Keratinocyte (primary cell): Measurements from ENCODE around the gene GTF2H4. TPM values are rescaled to one million over a fixed set of nuclear protein-coding genes. Genes with fewer than 3 reads are reported as not detected.
"Not testable (repeated sequence)": the region's sequence is repeated elsewhere in the genome, so short reads cannot be mapped to it uniquely, and the experiment has no call there.

Experiments
- DNase-seq: peaks from one replicate; pipeline ENCODE4 v3.0.0-alpha.2; 2011; ENCODE audit warnings: low read depth, missing footprints, low spot score
- FAIRE-seq: peaks from 2 replicates; lab custom pipeline; 2011; peaks lifted over from hg19 to GRCh38; lab: Jason Lieb, UNC
- H2AFZ ChIP-seq: 2 replicates; pipeline ENCODE4 v1.6.0; 2012; ENCODE audit warnings: low read length, control low read depth, inconsistent platforms; ENCODE audit not compliant: control insufficient read depth
- H3K27ac ChIP-seq: 2 replicates; pipeline ENCODE4 v1.5.1; 2011; ENCODE audit warnings: low read length; ENCODE audit not compliant: control insufficient read depth, insufficient read depth
- H3K27me3 ChIP-seq: 3 replicates; pipeline ENCODE4 v1.6.0; 2011; ENCODE audit warnings: low read length; ENCODE audit not compliant: control insufficient read depth, insufficient read depth; ENCODE audit errors: extremely low read depth
- H3K36me3 ChIP-seq, 2 experiments: 2 replicates in 1 of 2; 3 replicates in 1 of 2; pipeline ENCODE4 v1.5.1; 2011; ENCODE audit warnings: low read length in 2 of 2, mild to moderate bottlenecking in 1 of 2; ENCODE audit not compliant: control insufficient read depth in 2 of 2, insufficient read depth in 2 of 2; ENCODE audit errors: extremely low read depth in 1 of 2
- H3K4me1 ChIP-seq: 3 replicates; pipeline ENCODE4 v1.5.1; 2011; ENCODE audit warnings: low read length; ENCODE audit not compliant: control insufficient read depth, insufficient read depth; ENCODE audit errors: extremely low read depth
- H3K4me2 ChIP-seq: 3 replicates; pipeline ENCODE4 v1.6.0; 2011; ENCODE audit warnings: low read depth, low read length; ENCODE audit not compliant: control insufficient read depth, insufficient read depth; ENCODE audit errors: extremely low read depth
- H3K4me3 ChIP-seq, 3 experiments: fragments of 200-600 bp in 1 of 3; sonication (generic) in 1 of 3; 2 replicates in 2 of 3; 3 replicates in 1 of 3; pipeline ENCODE4 v1.5.1; 2011 to 2016; ENCODE audit warnings: low read length in 3 of 3, mild to moderate bottlenecking in 3 of 3, control low read depth in 2 of 3, inconsistent platforms in 1 of 3, low read depth in 1 of 3, mixed read lengths in 1 of 3, mixed run types in 1 of 3, moderate library complexity in 1 of 3; ENCODE audit not compliant: control insufficient read depth in 2 of 3, insufficient read depth in 2 of 3; ENCODE audit errors: extremely low read depth in 1 of 3
- H3K79me2 ChIP-seq: 2 replicates; pipeline ENCODE4 v1.6.0; 2012; ENCODE audit warnings: low read length; ENCODE audit not compliant: control insufficient read depth, insufficient read depth
- H3K9ac ChIP-seq: 3 replicates; pipeline ENCODE4 v1.6.0; 2011; ENCODE audit warnings: low read length; ENCODE audit not compliant: control insufficient read depth, insufficient read depth; ENCODE audit errors: extremely low read depth
- H3K9me1 ChIP-seq: 3 replicates; pipeline ENCODE4 v1.6.0; 2011; ENCODE audit warnings: low read length; ENCODE audit not compliant: control insufficient read depth, insufficient read depth; ENCODE audit errors: extremely low read depth
- H3K9me3 ChIP-seq: 2 replicates; pipeline ENCODE4 v1.5.1; 2012; ENCODE audit warnings: low read depth, low read length; ENCODE audit not compliant: control insufficient read depth
- H4K20me1 ChIP-seq: 3 replicates; pipeline ENCODE4 v1.6.0; 2011; ENCODE audit warnings: low read length; ENCODE audit not compliant: control insufficient read depth, insufficient read depth; ENCODE audit errors: extremely low read depth
- CTCF ChIP-seq, 3 experiments: IDR thresholded peaks in 1 of 3; conservative IDR thresholded peaks in 1 of 3; optimal IDR thresholded peaks in 1 of 3; 2 replicates in 2 of 3; 3 replicates in 1 of 3; pipeline versions ENCODE3 to v1.5.1; 2011; ENCODE audit warnings: low read length in 3 of 3, mild to moderate bottlenecking in 3 of 3, moderate library complexity in 2 of 3, control low read depth in 1 of 3, inconsistent platforms in 1 of 3; ENCODE audit not compliant: insufficient read depth in 2 of 3; ENCODE audit errors: extremely low read depth in 1 of 3
- EZH2 ChIP-seq: IDR thresholded peaks from one replicate; pipeline ENCODE4 v1.6.1; 2012; ENCODE audit warnings: inconsistent platforms, mild to moderate bottlenecking, low read length, moderate library complexity
- dilution Hi-C: fragments of 300-500 bp; cut with MboI; formaldehyde crosslinking; loops from one replicate; pipeline ENCODE4 v1.7.0; 2020; ENCODE audit warnings: low sequenced_read_pairs; ENCODE audit not compliant: extremely low pct_ligation_motif_present
- polyA plus RNA-seq, 5 experiments: library from polyadenylated mRNA; depleted of rRNA in 3 of 5; stranded (reverse) in 3 of 5; stranded (forward) in 1 of 5; unstranded in 1 of 5; fragments of >200 nt; gene quantifications; 1 replicate in 1 of 5; 2 replicates in 3 of 5; 3 replicates in 1 of 5; pipeline versions ENCODE4 v1.2.1 to v1.2.3, GENCODE V29; 2011 to 2012; ENCODE audit warnings: missing spikeins in 2 of 5, low read depth in 1 of 5, low replicate concordance in 1 of 5

The GTF2H4 gene
- polyA plus RNA-seq, 1 donor (not counting 4 experiments of a cell fraction or from before 2014, with no cell fraction given): 38.7 TPM

- Histone ChIP-seq H3K27ac (peak overlapping the region; percentile 13), H4K20me1 (no peaks in the 10 kb centered on the region), H3K4me2 (peak overlapping the region; percentile 50), H3K9ac (no peak overlapping the region), H3K9me1 (no peaks in the 10 kb centered on the region), H3K4me3 (no peak overlapping the region), H3K36me3 (peaks cover 24 to 27% of the 10 kb centered on the region in 2 experiments), H3K79me2 (no peaks in the 10 kb centered on the region), H3K9me3 (no peaks in the 10 kb centered on the region), H3K4me1 (peaks cover 9% of the 10 kb centered on the region), H2AFZ (no peak overlapping the region), H3K27me3 (no peaks in the 10 kb centered on the region)
- FAIRE-seq (no peak), DNase-seq (no peak)
- dilution Hi-C loops: no loop called here
- TF ChIP-seq EZH2 (no peak), CTCF (optimal IDR thresholded peaks at IDR 0.05 in 1 of 3, IDR thresholded peaks at IDR 0.05 in 1 of 3, conservative IDR thresholded peaks at IDR 0.05 in 1 of 3; ENCODE audit: extremely low read depth in 1 of 3, insufficient read depth in 2 of 3, low read length in 3 of 3) (no peak)
These were observed 5.3 kb upstream of the GTF2H4 start for GRCh38 chr6:30902709-30903108.

GRCh38 chr6:30903236-30903635, 4.8 kb upstream of the GTF2H4 start:
- no peaks in the 10 kb centered on the region for H3K9me1 ChIP-seq
- no peaks in the 10 kb centered on the region for H3K27me3 ChIP-seq
- no peak overlapping the region for H3K4me2 ChIP-seq
- H3K9me3 ChIP-seq: no peaks in the 10 kb centered on the region
- H4K20me1 ChIP-seq: no peaks in the 10 kb centered on the region
- peaks cover 19 to 23% of the 10 kb centered on the region in 2 experiments for H3K36me3 ChIP-seq
- H3K9ac ChIP-seq: no peak overlapping the region
- FAIRE-seq (no peak), DNase-seq (no peak)
- peaks cover 9% of the 10 kb centered on the region for H3K4me1 ChIP-seq
- H3K27ac ChIP-seq: no peak overlapping the region
- TF ChIP-seq CTCF (optimal IDR thresholded peaks at IDR 0.05 in 1 of 3, IDR thresholded peaks at IDR 0.05 in 1 of 3, conservative IDR thresholded peaks at IDR 0.05 in 1 of 3; ENCODE audit: extremely low read depth in 1 of 3, insufficient read depth in 2 of 3, low read length in 3 of 3) (no peak), EZH2 (no peak)
- no peak overlapping the region for H3K4me3 ChIP-seq
- peaks cover 2% of the 10 kb centered on the region for H3K79me2 ChIP-seq
- dilution Hi-C loops: no loop called here
- no peak overlapping the region for H2AFZ ChIP-seq

- dilution Hi-C loops, H3K9ac ChIP-seq, H3K9me3 ChIP-seq, DNase-seq, H3K4me3 ChIP-seq, H4K20me1 ChIP-seq, FAIRE-seq, H2AFZ ChIP-seq, H3K9me1 ChIP-seq, H3K27ac ChIP-seq, H3K27me3 ChIP-seq, H3K4me2 ChIP-seq: not testable (repeated sequence)
- peaks cover 13% of the 10 kb centered on the region for H3K79me2 ChIP-seq
- peaks cover 14% of the 10 kb centered on the region for H3K4me1 ChIP-seq
- H3K36me3 ChIP-seq: peaks cover 12 to 15% of the 10 kb centered on the region in 2 experiments
These were observed 683 bp upstream of the GTF2H4 start for GRCh38 chr6:30907290-30907757.
